DLD1 (cell line): ENCODE measurements around the gene DDN.

Experiments used
- in situ Hi-C: cut with HindIII; loops from 2 replicates; pipeline ENCODE4 v1.10.0; 2017; ENCODE audit warnings: low sequenced_read_pairs

Gene DDN

GRCh38 chr12:48969833-48970701 is 29.1 kb downstream of the DDN start:
- in situ Hi-C loops = no loop called here

- in situ Hi-C loops = no loop called here
Measured at GRCh38 chr12:48969160-48969771, 29.9 kb downstream of the DDN start.

GRCh38 chr12:48968467-48968866 is 30.7 kb downstream of the DDN start:
- in situ Hi-C loops = no loop called here

GRCh38 chr12:48967991-48968390 is 31.2 kb downstream of the DDN start:
- in situ Hi-C loops = no loop called here

GRCh38 chr12:48966177-48966895 is 32.8 kb downstream of the DDN start:
- in situ Hi-C loops = no loop called here

GRCh38 chr12:48965298-48965838 is 33.8 kb downstream of the DDN start:
- in situ Hi-C loops = no loop called here

GRCh38 chr12:48961801-48962200 is 37.4 kb downstream of the DDN start:
- in situ Hi-C loops = no loop called here

- in situ Hi-C loops = no loop called here
Measured at GRCh38 chr12:48961331-48961730, 37.8 kb downstream of the DDN start.

GRCh38 chr12:48960834-48961233 is 38.3 kb downstream of the DDN start:
- in situ Hi-C loops = no loop called here

- in situ Hi-C loops = no loop called here
Measured at GRCh38 chr12:48958049-48958388, 41.2 kb downstream of the DDN start.

- in situ Hi-C loops = no loop called here
Measured at GRCh38 chr12:48957141-48958048, 41.8 kb downstream of the DDN start, which contains the start of gene ARF3. TSS of gene ARF3 (minus strand) at chr12:48957487. CDS start at chr12:48941095, 16,392 bp downstream.

GRCh38 chr12:48956279-48957140 is 42.7 kb downstream of the DDN start:
- in situ Hi-C loops = no loop called here

- in situ Hi-C loops = no loop called here
Measured at GRCh38 chr12:48954841-48955501, 44.2 kb downstream of the DDN start.

GRCh38 chr12:48954061-48954460 is 45.1 kb downstream of the DDN start:
- in situ Hi-C loops = no loop called here

- in situ Hi-C loops = no loop called here
Measured at GRCh38 chr12:48952691-48953090, 46.5 kb downstream of the DDN start.

- in situ Hi-C loops = no loop called here
Measured at GRCh38 chr12:48947727-48948126, 51.4 kb downstream of the DDN start.

GRCh38 chr12:48946943-48947342 is 52.2 kb downstream of the DDN start:
- in situ Hi-C loops = no loop called here

GRCh38 chr12:48946205-48946604 is 53.0 kb downstream of the DDN start:
- in situ Hi-C loops = no loop called here
